Muscle layer of colon (tissue), 2 donors: ENCODE results near the gene LRP6.

Experiments used
- H3K27ac ChIP-seq: one replicate; pipeline ENCODE4 v1.7.0; 2013; ENCODE audit warnings: low read depth, mild to moderate bottlenecking, low read length, moderate library complexity
- H3K27me3 ChIP-seq, 2 donors: one replicate each; pipeline ENCODE4 v1.7.0; 2013; ENCODE audit warnings: low read length in 2 of 2, mild to moderate bottlenecking in 2 of 2; ENCODE audit not compliant: insufficient read depth in 2 of 2, control insufficient read depth in 1 of 2
- H3K36me3 ChIP-seq: one replicate; pipeline ENCODE4 v1.7.0; 2013; ENCODE audit warnings: mild to moderate bottlenecking, low read length; ENCODE audit not compliant: insufficient read depth
- H3K4me1 ChIP-seq: one replicate; pipeline ENCODE4 v1.7.0; 2013; ENCODE audit warnings: mild to moderate bottlenecking, low read length; ENCODE audit not compliant: insufficient read depth
- H3K4me3 ChIP-seq, 2 donors: one replicate each; pipeline ENCODE4 v1.7.0; 2013; ENCODE audit warnings: low read length in 2 of 2, low read depth in 1 of 2, mild to moderate bottlenecking in 1 of 2, moderate library complexity in 1 of 2
- H3K9ac ChIP-seq: one replicate; pipeline ENCODE4 v1.7.0; 2013; ENCODE audit warnings: low read length
- H3K9me3 ChIP-seq: one replicate; pipeline ENCODE4 v1.7.0; 2013; ENCODE audit warnings: mild to moderate bottlenecking, low read length
- donor health status: abdominal sarcoma.
- donor health status: Adenocarcinoma of cecum.

The LRP6 gene

GRCh38 chr12:12229556-12230092, 37.2 kb downstream of the LRP6 start:
- no peak overlapping the region for H3K9ac ChIP-seq
- no peaks in the 10 kb centered on the region for H3K27me3 ChIP-seq
- H3K27ac ChIP-seq, result no peak overlapping the region
- peaks cover 10% of the 10 kb centered on the region for H3K4me1 ChIP-seq
- H3K36me3 ChIP-seq, result no peaks in the 10 kb centered on the region
- H3K4me3 ChIP-seq, result no peak overlapping the region
- H3K9me3 ChIP-seq, result no peaks in the 10 kb centered on the region

- no peaks in the 10 kb centered on the region for H3K36me3 ChIP-seq
- peaks cover 10% of the 10 kb centered on the region for H3K4me1 ChIP-seq
- no peak overlapping the region for H3K27ac ChIP-seq
- no peak overlapping the region for H3K9ac ChIP-seq
- H3K27me3 ChIP-seq, result no peaks in the 10 kb centered on the region
- H3K9me3 ChIP-seq, result no peaks in the 10 kb centered on the region
- no peak overlapping the region for H3K4me3 ChIP-seq
Observed at GRCh38 chr12:12228402-12228801, 38.4 kb downstream of the LRP6 start.

GRCh38 chr12:12226187-12226586, 40.7 kb downstream of the LRP6 start:
- Histone ChIP-seq H3K9ac (no peak overlapping the region), H3K27ac (no peak overlapping the region)

GRCh38 chr12:12224240-12224940, 42.5 kb downstream of the LRP6 start:
- H3K9ac ChIP-seq, result no peak overlapping the region
- H3K4me1 ChIP-seq, result peaks cover 8% of the 10 kb centered on the region
- no peaks in the 10 kb centered on the region for H3K9me3 ChIP-seq
- no peaks in the 10 kb centered on the region for H3K27me3 ChIP-seq
- no peak overlapping the region for H3K27ac ChIP-seq
- no peaks in the 10 kb centered on the region for H3K36me3 ChIP-seq
- no peak overlapping the region for H3K4me3 ChIP-seq

More at GRCh38 chr12:12226187-12226586, 40.7 kb downstream of the LRP6 start:
- Histone ChIP-seq H3K27me3 (no peaks in the 10 kb centered on the region), H3K4me3 (no peak overlapping the region), H3K36me3 (no peaks in the 10 kb centered on the region), H3K4me1 (peaks cover 14% of the 10 kb centered on the region), H3K9me3 (no peaks in the 10 kb centered on the region)

- Histone ChIP-seq H3K27me3 (no peaks in the 10 kb centered on the region), H3K4me3 (no peak overlapping the region), H3K4me1 (peaks cover 7% of the 10 kb centered on the region), H3K9me3 (no peaks in the 10 kb centered on the region), H3K36me3 (no peaks in the 10 kb centered on the region), H3K9ac (no peak overlapping the region), H3K27ac (no peak overlapping the region)
Observed at GRCh38 chr12:12221560-12221959, 45.3 kb downstream of the LRP6 start.

GRCh38 chr12:12219664-12220063, 47.2 kb downstream of the LRP6 start:
- Histone ChIP-seq H3K9me3 (no peaks in the 10 kb centered on the region), H3K27ac (no peak overlapping the region), H3K4me3 (no peak overlapping the region), H3K4me1 (peaks cover 7% of the 10 kb centered on the region), H3K9ac (no peak overlapping the region), H3K27me3 (no peaks in the 10 kb centered on the region), H3K36me3 (no peaks in the 10 kb centered on the region)

- Histone ChIP-seq H3K27me3 (no peaks in the 10 kb centered on the region), H3K36me3 (no peaks in the 10 kb centered on the region), H3K9me3 (no peaks in the 10 kb centered on the region), H3K4me3 (no peak overlapping the region), H3K27ac (no peak overlapping the region), H3K4me1 (peaks cover 11% of the 10 kb centered on the region), H3K9ac (no peak overlapping the region)
Observed at GRCh38 chr12:12217018-12217359, 49.9 kb downstream of the LRP6 start.

GRCh38 chr12:12216349-12217017, 50.4 kb downstream of the LRP6 start:
- Histone ChIP-seq H3K36me3 (no peaks in the 10 kb centered on the region), H3K27ac (no peak overlapping the region), H3K27me3 (no peaks in the 10 kb centered on the region), H3K9me3 (no peaks in the 10 kb centered on the region), H3K4me1 (peaks cover 11% of the 10 kb centered on the region), H3K4me3 (no peak overlapping the region), H3K9ac (no peak overlapping the region)

- Histone ChIP-seq H3K27me3 (no peaks in the 10 kb centered on the region), H3K9me3 (no peaks in the 10 kb centered on the region), H3K4me1 (peaks cover 4% of the 10 kb centered on the region), H3K27ac (no peak overlapping the region), H3K36me3 (no peaks in the 10 kb centered on the region), H3K9ac (no peak overlapping the region), H3K4me3 (no peak overlapping the region)
Observed at GRCh38 chr12:12214635-12215131, 52.2 kb downstream of the LRP6 start.

GRCh38 chr12:12214201-12214600, 52.6 kb downstream of the LRP6 start:
- no peak overlapping the region for H3K27ac ChIP-seq
- H3K9ac ChIP-seq, result no peak overlapping the region
- peaks cover 4% of the 10 kb centered on the region for H3K4me1 ChIP-seq
- H3K27me3 ChIP-seq, result no peaks in the 10 kb centered on the region
- no peaks in the 10 kb centered on the region for H3K36me3 ChIP-seq
- H3K9me3 ChIP-seq, result no peaks in the 10 kb centered on the region
- H3K4me3 ChIP-seq, result no peak overlapping the region

- H3K36me3 ChIP-seq, result no peaks in the 10 kb centered on the region
- H3K27ac ChIP-seq, result no peak overlapping the region
- H3K27me3 ChIP-seq, result no peaks in the 10 kb centered on the region
- H3K9ac ChIP-seq, result no peak overlapping the region
- H3K9me3 ChIP-seq, result no peaks in the 10 kb centered on the region
- peaks cover 4% of the 10 kb centered on the region for H3K4me1 ChIP-seq
- no peak overlapping the region for H3K4me3 ChIP-seq
Observed at GRCh38 chr12:12212769-12213168, 54.1 kb downstream of the LRP6 start.
